GM12878 (cell line): ENCODE measurements around the gene NPNT. TPM values are rescaled to one million over a fixed set of nuclear protein-coding genes. Genes with fewer than 3 reads are reported as not detected.
"Not testable (repeated sequence)": the region's sequence is repeated elsewhere in the genome, so short reads cannot be mapped to it uniquely, and the experiment has no call there.

Experiments used
- ATAC-seq: fragments of 200-7000 bp; cut with Tn5 transposase; 3 replicates; pipeline ENCODE4 v1.9.1; 2020; ENCODE audit warnings: mild to moderate bottlenecking, moderate library complexity
- BruUV-seq: library from RNA; stranded (reverse); fragments of 400-500 nt; replicated peaks from 2 replicates; lab custom pipeline; 2021; lab: Mats Ljungman, UMichigan
- CTCF ChIA-PET: fragments of 300-600 bp; sonication (Branson Sonifier 250); formaldehyde crosslinking; extraction: SDS; loops from one replicate; lab custom pipeline; 2021; ENCODE audit warnings: inconsistent platforms; lab: Yijun Ruan, JAX
- POLR2A ChIA-PET: fragments of 350-600 bp; formaldehyde crosslinking; extraction: SDS; loops from one replicate; lab custom pipeline; 2021; ENCODE audit warnings: inconsistent platforms; lab: Charles Lee
- RAD21 ChIA-PET: fragments of 300-600 bp; sonication (Branson Sonifier 250); formaldehyde crosslinking; loops from one replicate; lab custom pipeline; 2023; ENCODE audit warnings: antibody characterized with exemption; ENCODE audit not compliant: unreplicated experiment; lab: Charles Lee
- SMC1A ChIA-PET: fragments of 300-600 bp; sonication (Branson Sonifier 250); formaldehyde crosslinking; loops from one replicate; lab custom pipeline; 2023; ENCODE audit not compliant: unreplicated experiment, uncharacterized antibody; lab: Charles Lee
- DNase-seq: peaks from one replicate; pipeline ENCODE4 v3.0.0-alpha.2; 2011; ENCODE audit warnings: low read depth, low spot score
- FAIRE-seq: peaks from 3 replicates; lab custom pipeline; 2011; peaks lifted over from hg19 to GRCh38; lab: Jason Lieb, UNC
- H2AFZ ChIP-seq: 2 replicates; pipeline ENCODE4 v1.6.0; 2011; ENCODE audit warnings: low read depth, low read length, control low read depth; ENCODE audit not compliant: control insufficient read depth
- H3K27ac ChIP-seq: 2 replicates; pipeline ENCODE4 v1.5.1; 2011; ENCODE audit warnings: control low read depth; ENCODE audit not compliant: control insufficient read depth, insufficient read depth
- H3K27me3 ChIP-seq, 2 experiments: replicated peaks in 1 of 2; 2 replicates each; pipeline versions ENCODE4 v1.6.0 to v1.6.1; 2011; ENCODE audit warnings: low read length in 1 of 2; ENCODE audit not compliant: control insufficient read depth in 2 of 2, insufficient read depth in 2 of 2
- H3K36me3 ChIP-seq, 2 experiments: 2 replicates each; pipeline ENCODE4 v1.5.1; 2011; ENCODE audit warnings: low read length in 1 of 2; ENCODE audit not compliant: control insufficient read depth in 2 of 2, insufficient read depth in 2 of 2
- H3K4me1 ChIP-seq: 2 replicates; pipeline ENCODE4 v1.6.1; 2011; ENCODE audit warnings: mild to moderate bottlenecking, low read length, moderate library complexity, mixed read lengths; ENCODE audit not compliant: control insufficient read depth, insufficient read depth
- H3K4me2 ChIP-seq: 2 replicates; pipeline ENCODE4 v1.6.0; 2011; ENCODE audit warnings: control low read depth; ENCODE audit not compliant: control insufficient read depth, insufficient read depth
- H3K4me3 ChIP-seq: fragments of 200-600 bp; sonication (generic); 2 replicates; pipeline ENCODE4 v1.5.1; 2016
- H3K79me2 ChIP-seq: 2 replicates; pipeline ENCODE4 v1.6.0; 2011; ENCODE audit warnings: low read length; ENCODE audit not compliant: control insufficient read depth, insufficient read depth
- H3K9ac ChIP-seq: 2 replicates; pipeline ENCODE4 v1.8.0; 2011; ENCODE audit warnings: low read length, control low read depth, mixed read lengths; ENCODE audit not compliant: control insufficient read depth, insufficient read depth
- H3K9me3 ChIP-seq: replicated peaks from 3 replicates; pipeline ENCODE4 v1.5.1; 2011; ENCODE audit warnings: mild to moderate bottlenecking, low read length; ENCODE audit not compliant: control insufficient read depth, insufficient read depth
- H4K20me1 ChIP-seq: 2 replicates; pipeline ENCODE4 v1.6.0; 2011; ENCODE audit not compliant: control insufficient read depth, insufficient read depth
- BHLHE40 ChIP-seq, 2 experiments: fragments of 450-650 bp in 1 of 2; IDR thresholded peaks; 2 replicates each; pipeline ENCODE4 v1.6.1; 2011 to 2017; ENCODE audit warnings: low read depth in 2 of 2, borderline replicate concordance in 1 of 2, improper control_type of control experiment in 1 of 2, low read length in 1 of 2, mild to moderate bottlenecking in 1 of 2
- NR2C2 ChIP-seq: IDR thresholded peaks from 2 replicates; pipeline ENCODE4 v1.6.1; 2011; ENCODE audit warnings: borderline replicate concordance, low read depth; ENCODE audit not compliant: control insufficient read depth, insufficient read length
- RAD21 ChIP-seq: IDR thresholded peaks from 2 replicates; pipeline ENCODE4 v1.6.1; 2011; ENCODE audit warnings: mild to moderate bottlenecking, low read depth, low read length, moderate library complexity; ENCODE audit not compliant: insufficient read depth
- SIN3A ChIP-seq: IDR thresholded peaks from 2 replicates; pipeline ENCODE4 v1.6.1; 2012; ENCODE audit warnings: low read depth, low read length, improper control_type of control experiment
- WGBS: methylation state at CpG from one replicate; pipeline ENCODE4 v1.1.6; 2016; ENCODE audit warnings: low lambda C conversion rate; ENCODE audit not compliant: insufficient replicate concordance, insufficient coverage; ENCODE audit errors: missing lambda C conversion rate; 5-methylcytosine and 5-hydroxymethylcytosine counted together
- in situ Hi-C: fragments of 300-500 bp; cut with MboI; formaldehyde crosslinking; loops from 9 replicates; pipeline ENCODE4 v1.14.3; 2018; ENCODE audit warnings: mixed read lengths
- intact Hi-C: fragments of 100-400 bp; cut with micrococcal nuclease; formaldehyde crosslinking; loops from one replicate; pipeline ENCODE4 v1.14.2; 2022; ENCODE audit not compliant: unreplicated experiment
- polyA plus RNA-seq, 11 experiments: library from polyadenylated mRNA; depleted of rRNA in 4 of 11; unstranded in 6 of 11; stranded (reverse) in 5 of 11; fragments of >200 nt; fragmentation: Nextera tagmentation in 4 of 11; fragmentation: Illumina TruSeq in 1 of 11; extraction: Ambion mirVana in 4 of 11; extraction: Trizol in 1 of 11; gene quantifications; 1 replicate in 1 of 11; 2 replicates in 10 of 11; pipeline versions ENCODE4 v1.2.1 to v1.2.3, GENCODE V29; 2011 to 2016; ENCODE audit warnings: inconsistent platforms in 2 of 11, missing spikeins in 2 of 11, low read depth in 1 of 11
- total RNA-seq, 4 experiments: library from RNA; depleted of rRNA in 3 of 4; stranded (reverse); fragments of >200 nt in 3 of 4; fragmentation: Illumina TruSeq in 1 of 4; extraction: Trizol in 1 of 4; gene quantifications; 2 replicates each; pipeline versions ENCODE4 v1.2.1 to v1.2.3, GENCODE V29; 2013 to 2021
- TF ChIP-seq, protein P1 (sequence below): fragments of 450-650 bp; IDR thresholded peaks from 2 replicates; pipeline ENCODE4 v1.6.1; 2018; ENCODE audit warnings: borderline replicate concordance, mild to moderate bottlenecking; ENCODE audit not compliant: partially characterized antibody
- TF ChIP-seq, protein P2 (sequence below): IDR thresholded peaks from 2 replicates; pipeline ENCODE4 v1.6.1; 2012; ENCODE audit warnings: mild to moderate bottlenecking, low read depth, low read length

NPNT gene
- total and polyA plus RNA-seq, 10 of the 15 experiments (the other 5 are each of a cell fraction or from before 2014, with no cell fraction given): 0.18 to 70.5 (median 54.1) TPM

GRCh38 chr4:105894660-105895582 is at the start of gene NPNT (continued):
- TF ChIP-seq, protein P1, sequence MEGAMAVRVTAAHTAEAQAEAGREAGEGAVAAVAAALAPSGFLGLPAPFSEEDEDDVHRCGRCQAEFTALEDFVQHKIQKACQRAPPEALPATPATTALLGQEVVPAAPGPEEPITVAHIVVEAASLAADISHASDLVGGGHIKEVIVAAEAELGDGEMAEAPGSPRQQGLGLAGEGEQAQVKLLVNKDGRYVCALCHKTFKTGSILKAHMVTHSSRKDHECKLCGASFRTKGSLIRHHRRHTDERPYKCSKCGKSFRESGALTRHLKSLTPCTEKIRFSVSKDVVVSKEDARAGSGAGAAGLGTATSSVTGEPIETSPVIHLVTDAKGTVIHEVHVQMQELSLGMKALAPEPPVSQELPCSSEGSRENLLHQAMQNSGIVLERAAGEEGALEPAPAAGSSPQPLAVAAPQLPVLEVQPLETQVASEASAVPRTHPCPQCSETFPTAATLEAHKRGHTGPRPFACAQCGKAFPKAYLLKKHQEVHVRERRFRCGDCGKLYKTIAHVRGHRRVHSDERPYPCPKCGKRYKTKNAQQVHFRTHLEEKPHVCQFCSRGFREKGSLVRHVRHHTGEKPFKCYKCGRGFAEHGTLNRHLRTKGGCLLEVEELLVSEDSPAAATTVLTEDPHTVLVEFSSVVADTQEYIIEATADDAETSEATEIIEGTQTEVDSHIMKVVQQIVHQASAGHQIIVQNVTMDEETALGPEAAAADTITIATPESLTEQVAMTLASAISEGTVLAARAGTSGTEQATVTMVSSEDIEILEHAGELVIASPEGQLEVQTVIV: no peak
- no peak for TF ChIP-seq SIN3A

DNA sequence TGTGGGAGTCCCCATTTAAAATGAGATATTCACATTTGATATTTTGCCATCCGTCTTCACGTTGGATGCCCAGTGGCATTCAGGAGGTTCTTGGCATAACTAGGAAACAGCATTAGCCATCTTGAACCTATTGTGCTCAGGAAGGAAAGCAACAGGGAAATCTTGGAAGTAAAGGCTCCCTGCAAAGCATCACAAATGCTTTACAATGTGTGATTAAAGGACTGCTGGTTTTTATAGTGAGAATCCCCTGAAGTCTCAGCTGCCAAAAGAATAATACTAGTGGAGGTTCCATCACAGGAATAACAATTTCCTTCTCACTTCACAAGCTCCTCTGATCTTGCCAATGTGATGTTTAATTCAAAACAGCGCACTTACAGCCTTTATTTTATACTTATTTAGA is 49.7 kb upstream of the NPNT start:
- ChIA-PET CTCF (no interaction called here), RAD21 (no interaction called here), POLR2A (no interaction called here), SMC1A (no interaction called here)
- no peak for ATAC-seq
- H3K27me3 ChIP-seq: no peaks in the 10 kb centered on the region
- no peak overlapping the region for H3K4me2 ChIP-seq
- 0 out of 4 replicates have a peak, but pooled peaks cover 0 to 4% of the 10 kb centered on the region in 2 experiments for H3K36me3 ChIP-seq
- in situ Hi-C loops: no loop called here
- H4K20me1 ChIP-seq: no peaks in the 10 kb centered on the region
- no peak overlapping the region for H2AFZ ChIP-seq
- no peaks in the 10 kb centered on the region for H3K79me2 ChIP-seq
- WGBS: 83% methylated on average over 3 of the region's 3 CpGs
- H3K27ac ChIP-seq: no peak overlapping the region
- DNase-seq: no peak
- FAIRE-seq: no peak
- TF ChIP-seq NR2C2 (no peak), BHLHE40 (IDR thresholded peaks at IDR 0.05; ENCODE audit: borderline replicate concordance in 1 of 2, low read depth in 2 of 2, low read length in 1 of 2) (no peak), RAD21 (no peak)
- TF ChIP-seq, protein P2, sequence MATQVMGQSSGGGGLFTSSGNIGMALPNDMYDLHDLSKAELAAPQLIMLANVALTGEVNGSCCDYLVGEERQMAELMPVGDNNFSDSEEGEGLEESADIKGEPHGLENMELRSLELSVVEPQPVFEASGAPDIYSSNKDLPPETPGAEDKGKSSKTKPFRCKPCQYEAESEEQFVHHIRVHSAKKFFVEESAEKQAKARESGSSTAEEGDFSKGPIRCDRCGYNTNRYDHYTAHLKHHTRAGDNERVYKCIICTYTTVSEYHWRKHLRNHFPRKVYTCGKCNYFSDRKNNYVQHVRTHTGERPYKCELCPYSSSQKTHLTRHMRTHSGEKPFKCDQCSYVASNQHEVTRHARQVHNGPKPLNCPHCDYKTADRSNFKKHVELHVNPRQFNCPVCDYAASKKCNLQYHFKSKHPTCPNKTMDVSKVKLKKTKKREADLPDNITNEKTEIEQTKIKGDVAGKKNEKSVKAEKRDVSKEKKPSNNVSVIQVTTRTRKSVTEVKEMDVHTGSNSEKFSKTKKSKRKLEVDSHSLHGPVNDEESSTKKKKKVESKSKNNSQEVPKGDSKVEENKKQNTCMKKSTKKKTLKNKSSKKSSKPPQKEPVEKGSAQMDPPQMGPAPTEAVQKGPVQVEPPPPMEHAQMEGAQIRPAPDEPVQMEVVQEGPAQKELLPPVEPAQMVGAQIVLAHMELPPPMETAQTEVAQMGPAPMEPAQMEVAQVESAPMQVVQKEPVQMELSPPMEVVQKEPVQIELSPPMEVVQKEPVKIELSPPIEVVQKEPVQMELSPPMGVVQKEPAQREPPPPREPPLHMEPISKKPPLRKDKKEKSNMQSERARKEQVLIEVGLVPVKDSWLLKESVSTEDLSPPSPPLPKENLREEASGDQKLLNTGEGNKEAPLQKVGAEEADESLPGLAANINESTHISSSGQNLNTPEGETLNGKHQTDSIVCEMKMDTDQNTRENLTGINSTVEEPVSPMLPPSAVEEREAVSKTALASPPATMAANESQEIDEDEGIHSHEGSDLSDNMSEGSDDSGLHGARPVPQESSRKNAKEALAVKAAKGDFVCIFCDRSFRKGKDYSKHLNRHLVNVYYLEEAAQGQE: no peak
- no peaks in the 10 kb centered on the region for H3K4me1 ChIP-seq
- intact Hi-C loops: no loop called here
- BruUV-seq: no TSS peak
- H3K4me3 ChIP-seq: no peak overlapping the region
- H3K9me3 ChIP-seq: no peaks in the 10 kb centered on the region
- H3K9ac ChIP-seq: no peak overlapping the region

DNA sequence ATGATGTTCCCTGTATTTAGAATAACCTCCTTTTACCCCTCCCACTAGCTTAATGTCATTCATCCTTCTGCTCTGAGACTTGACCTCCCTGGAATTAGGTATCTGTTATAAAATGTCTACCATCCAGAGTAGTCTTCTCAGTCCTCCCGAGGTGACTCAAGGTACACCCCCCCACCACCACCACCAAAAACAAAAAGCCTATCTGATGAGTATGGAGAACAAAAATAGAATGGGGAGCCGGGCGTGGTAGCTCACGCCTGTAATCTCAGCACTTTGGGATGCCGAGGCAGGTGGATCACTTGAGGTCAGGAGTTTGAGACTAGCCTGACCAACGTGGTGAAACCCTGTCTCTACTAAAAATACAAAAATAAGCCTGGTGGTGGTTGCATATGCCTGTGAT is 46.9 kb upstream of the NPNT start:
- SMC1A ChIA-PET: interaction anchor here (1.3 kb wide), 1 partner anchor 10 kb away, joined by 4 read pairs; no protein-coding TSS in a partner anchor
- in situ Hi-C loops, H3K27ac ChIP-seq, DNase-seq, H3K4me2 ChIP-seq, H3K36me3 ChIP-seq, H3K9me3 ChIP-seq, FAIRE-seq, intact Hi-C loops, BruUV-seq, H3K4me3 ChIP-seq, H3K27me3 ChIP-seq, H3K9ac ChIP-seq, ATAC-seq, H4K20me1 ChIP-seq, H3K79me2 ChIP-seq, H2AFZ ChIP-seq, POLR2A ChIA-PET, H3K4me1 ChIP-seq: not testable (repeated sequence)
- RAD21 ChIA-PET: interaction anchor here (0.9 kb wide), 1 partner anchor 171 kb away, joined by 3 read pairs; no protein-coding TSS in a partner anchor
- CTCF ChIA-PET: interaction anchor here (0.9 kb wide), 1 partner anchor 41 kb away, joined by 3 read pairs; no protein-coding TSS in a partner anchor
- 83% methylated on average over 6 of the region's 6 CpGs for WGBS
